Fibroblast of skin of right biceps (primary cell): ENCODE results near the gene VEGFB.
A peak's percentile ranks its signal among the peaks of the same experiment; 100 is the strongest.
"Not testable (repeated sequence)": the region's sequence is repeated elsewhere in the genome, so short reads cannot be mapped to it uniquely, and the experiment has no call there.

Experiments
- DNase-seq: peaks from one replicate; pipeline ENCODE4 v3.0.0-alpha.2; 2013

The VEGFB gene

DNA sequence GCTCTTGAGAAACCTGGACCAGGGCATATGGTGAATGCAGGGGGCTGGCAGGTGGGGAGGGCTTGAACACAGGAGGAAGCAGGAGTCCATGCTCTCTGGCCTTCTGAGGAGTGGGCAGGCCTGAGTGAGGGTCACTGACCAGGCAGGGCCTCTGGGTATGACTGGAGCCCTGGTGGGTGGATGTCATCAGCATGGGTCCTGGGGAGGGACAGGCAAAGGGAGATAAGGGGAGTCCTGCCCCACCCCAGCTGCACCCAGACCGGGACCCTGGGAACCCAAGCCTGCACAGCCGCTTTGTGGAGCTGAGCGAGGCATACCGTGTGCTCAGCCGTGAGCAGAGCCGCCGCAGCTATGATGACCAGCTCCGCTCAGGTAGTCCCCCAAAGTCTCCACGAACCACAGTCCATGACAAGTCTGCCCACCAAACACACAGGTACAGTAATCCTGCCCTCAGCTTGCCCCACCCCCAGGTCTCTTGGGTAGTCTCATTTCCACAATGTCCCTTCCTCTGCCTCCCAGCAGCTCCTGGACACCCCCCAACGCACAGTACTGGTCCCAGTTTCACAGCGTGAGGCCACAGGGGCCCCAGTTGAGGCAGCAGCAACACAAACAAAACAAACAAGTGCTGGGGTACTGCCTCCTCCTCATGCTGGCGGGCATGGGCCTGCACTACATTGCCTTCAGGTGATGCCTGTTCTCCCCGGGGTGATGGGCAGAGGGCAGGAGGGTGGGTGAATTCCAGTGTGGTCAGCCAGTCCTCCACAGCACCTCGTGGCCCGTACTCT is 2.0 kb upstream of the VEGFB start:
- no peak for DNase-seq

GRCh38 chr11:64232967-64233315 is 1.4 kb upstream of the VEGFB start:
- no peak for DNase-seq

DNA sequence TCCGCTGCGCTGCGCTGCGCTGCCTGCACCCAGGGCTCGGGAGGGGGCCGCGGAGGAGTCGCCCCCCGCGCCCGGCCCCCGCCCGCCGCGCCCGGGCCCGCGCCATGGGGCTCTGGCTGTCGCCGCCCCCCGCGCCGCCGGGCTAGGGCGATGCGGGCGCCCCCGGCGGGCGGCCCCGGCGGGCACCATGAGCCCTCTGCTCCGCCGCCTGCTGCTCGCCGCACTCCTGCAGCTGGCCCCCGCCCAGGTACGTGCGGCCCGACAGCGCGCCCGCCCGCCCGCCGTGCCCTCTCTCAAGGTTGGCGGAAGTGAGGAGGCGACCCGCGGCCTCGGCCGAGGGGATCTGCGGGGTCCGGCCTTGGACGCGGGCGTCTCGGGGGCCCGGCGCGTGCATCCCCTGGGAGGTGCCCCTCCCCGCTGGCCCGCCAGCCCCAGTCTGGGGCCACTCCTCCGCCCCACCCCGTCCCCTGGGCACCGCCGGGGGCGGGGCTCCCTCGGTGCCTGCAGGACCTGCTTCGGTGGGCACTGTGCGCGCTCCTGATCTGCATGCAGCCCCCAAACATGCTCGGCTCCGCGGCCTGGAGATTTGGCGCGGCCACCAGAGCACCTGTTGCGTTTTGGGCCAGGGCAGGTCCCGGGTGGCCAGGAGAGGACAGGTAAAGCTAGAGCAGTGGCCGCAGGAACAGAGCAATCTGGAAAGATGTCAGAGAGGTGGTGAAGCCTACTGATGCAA is 429 bp downstream of the VEGFB start:
- no peak for DNase-seq

DNA sequence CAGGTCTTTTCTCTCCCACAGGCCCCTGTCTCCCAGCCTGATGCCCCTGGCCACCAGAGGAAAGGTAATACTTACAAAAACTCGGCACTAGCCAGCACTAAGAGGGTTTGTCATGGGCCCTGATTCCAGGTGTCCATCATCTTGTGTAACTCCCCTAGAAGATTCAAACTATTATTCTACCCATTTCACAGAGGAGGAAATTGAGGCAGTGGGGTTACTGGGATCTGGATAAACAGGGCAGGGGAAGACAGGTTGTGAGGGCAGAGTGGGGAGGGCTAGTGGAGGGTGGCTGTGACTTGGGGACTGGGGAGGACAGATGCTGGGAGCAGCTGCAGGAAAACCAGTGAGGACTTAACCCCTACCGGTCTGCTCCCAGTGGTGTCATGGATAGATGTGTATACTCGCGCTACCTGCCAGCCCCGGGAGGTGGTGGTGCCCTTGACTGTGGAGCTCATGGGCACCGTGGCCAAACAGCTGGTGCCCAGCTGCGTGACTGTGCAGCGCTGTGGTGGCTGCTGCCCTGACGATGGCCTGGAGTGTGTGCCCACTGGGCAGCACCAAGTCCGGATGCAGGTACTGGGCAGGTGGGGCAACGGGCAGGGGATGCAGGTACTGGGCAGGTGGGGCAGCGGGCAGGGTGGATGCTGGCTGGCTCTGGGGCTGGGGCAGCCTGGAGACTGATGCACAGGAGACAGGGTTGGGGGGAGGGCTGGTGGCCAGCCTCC is 1.2 kb downstream of the VEGFB start:
- no peak for DNase-seq

DNA sequence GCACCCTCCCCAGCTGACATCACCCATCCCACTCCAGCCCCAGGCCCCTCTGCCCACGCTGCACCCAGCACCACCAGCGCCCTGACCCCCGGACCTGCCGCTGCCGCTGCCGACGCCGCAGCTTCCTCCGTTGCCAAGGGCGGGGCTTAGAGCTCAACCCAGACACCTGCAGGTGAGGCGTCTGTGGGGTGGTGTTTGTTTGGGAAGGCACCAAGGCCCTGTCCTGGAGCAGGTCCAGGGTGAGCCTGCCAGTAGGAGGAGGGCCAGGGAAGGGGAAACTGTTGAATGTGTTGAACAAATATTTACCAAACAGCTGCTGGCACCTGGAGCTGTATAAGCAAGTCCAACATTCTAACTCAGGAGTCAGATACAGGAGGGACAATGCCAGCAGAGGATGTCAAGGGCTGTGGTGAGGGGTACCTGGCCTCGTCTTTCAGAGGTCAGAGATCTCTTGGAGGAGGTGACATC is 3.1 kb downstream of the VEGFB start:
- DNase-seq, result no peak

DNA sequence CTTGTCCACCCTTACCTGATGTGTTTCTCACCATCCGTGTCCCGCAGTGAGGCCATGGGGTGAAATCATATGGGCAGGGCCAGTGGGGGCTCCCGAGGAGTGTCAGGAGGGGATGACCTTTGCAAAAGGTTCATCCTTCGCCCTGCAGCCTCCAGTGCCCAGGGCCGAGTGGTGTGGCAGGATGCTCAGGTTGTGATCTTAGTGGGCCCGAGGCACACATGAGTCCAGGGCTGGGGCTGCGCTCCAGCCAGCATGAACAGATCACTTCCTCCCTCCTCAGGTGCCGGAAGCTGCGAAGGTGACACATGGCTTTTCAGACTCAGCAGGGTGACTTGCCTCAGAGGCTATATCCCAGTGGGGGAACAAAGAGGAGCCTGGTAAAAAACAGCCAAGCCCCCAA is 3.7 kb downstream of the VEGFB start:
- DNase-seq, result no peak

DNA sequence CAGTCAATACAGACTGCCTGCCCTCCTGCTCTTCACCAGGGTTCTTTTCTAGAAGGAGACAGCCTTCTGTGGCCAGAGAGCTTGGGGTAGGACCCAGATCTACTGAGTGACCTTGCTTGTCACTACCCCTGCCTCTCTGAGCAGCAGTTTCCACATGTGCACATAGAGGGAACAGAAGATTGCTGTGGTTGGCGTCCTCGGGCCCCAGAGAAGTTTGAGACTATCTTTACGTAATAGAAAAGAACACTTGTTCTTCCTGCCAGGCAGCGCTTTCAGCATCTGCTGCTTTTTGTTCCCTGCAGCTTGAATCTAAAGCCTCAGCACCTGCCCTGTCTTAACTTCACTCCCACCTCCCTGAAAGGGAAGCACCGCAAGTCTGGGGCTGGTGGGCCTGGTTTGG is 4.6 kb downstream of the VEGFB start:
- no peak for DNase-seq

DNA sequence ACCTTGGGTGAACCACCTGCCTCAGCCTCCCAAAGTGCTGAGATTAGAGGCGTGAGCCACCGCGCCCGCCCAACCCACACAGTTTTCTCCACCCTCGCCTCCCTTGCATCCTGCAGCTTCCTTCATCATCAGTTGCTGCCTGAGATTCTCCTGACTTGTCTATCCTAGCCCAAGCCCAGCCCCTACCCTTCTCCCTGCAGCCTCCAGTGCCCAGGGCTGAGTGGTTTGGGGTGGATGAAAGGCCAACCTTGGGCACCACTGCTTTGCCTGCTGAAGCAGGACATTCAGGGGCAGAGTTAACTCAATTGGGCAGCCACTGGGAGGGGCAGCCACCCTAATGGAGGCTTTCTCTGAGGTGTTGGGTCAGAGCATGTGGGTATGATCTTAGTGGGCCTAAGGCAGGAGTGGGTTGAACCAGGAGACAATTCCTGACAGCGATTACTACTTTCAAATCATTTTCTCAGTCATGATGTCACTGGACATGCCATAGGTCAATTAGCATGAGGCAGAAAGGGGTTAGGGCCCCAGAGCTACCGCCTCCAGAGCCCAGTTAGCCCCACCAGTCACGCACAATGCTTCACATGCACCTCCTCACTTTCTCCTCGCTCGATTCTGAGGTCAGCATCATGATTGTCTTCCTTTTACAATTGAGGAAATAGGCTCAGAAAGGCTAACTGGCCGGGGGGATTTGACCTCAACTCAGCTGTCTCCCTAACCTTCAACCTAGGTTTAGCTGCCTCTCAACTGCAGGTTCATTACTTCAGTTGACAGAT is 5.5 kb downstream of the VEGFB start:
- no peak for DNase-seq

DNA sequence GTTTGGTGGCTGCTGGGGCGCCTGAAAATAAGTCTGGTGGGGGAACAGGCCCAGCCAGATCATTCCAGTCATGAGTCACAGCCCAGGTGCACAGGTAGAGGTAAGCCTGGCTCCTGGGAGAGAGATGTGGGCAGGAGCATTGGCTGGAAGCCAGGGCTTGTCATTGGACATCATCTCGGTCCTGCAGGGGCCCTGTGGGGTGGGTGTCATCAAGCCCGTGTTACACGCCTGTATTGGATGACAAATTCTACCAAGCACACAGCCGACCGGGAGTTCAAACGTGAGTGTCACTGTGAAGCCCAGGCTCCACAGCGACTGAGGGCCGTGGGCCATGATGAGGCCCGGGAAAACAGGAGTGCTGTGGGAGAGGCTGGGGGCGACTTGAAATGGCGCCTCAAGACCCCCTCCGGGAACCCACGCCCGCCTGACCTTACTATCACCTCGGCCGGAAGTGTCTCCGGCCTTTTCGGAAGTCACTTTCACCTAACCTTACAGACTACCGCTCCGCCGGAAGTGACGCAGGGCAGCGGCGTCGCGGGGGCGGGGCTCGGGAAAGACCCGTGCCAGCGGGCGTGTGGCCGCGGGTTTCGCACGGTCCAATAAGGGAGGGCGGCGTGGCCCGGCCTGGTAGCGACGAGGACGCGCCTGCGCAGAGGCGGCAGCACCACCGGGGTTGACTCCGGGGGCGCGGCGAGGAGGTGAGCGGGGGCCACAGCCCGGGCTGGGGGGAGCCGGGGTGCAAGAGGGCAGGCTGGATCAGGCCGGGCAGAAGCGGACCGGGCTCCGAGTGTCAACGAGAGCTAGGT is 6.3 kb downstream of the VEGFB start, which contains the start of gene FKBP2:
Gene FKBP2, plus strand, starts transcription at position 661 of the 806 bp plus-strand sequence. CDS start 1,293 bp downstream, outside the sequence.
- peak; percentile 97 for DNase-seq

- DNase-seq, result peak; percentile 99
Observed at GRCh38 chr11:64241241-64241490, 6.8 kb downstream of the VEGFB start.

DNA sequence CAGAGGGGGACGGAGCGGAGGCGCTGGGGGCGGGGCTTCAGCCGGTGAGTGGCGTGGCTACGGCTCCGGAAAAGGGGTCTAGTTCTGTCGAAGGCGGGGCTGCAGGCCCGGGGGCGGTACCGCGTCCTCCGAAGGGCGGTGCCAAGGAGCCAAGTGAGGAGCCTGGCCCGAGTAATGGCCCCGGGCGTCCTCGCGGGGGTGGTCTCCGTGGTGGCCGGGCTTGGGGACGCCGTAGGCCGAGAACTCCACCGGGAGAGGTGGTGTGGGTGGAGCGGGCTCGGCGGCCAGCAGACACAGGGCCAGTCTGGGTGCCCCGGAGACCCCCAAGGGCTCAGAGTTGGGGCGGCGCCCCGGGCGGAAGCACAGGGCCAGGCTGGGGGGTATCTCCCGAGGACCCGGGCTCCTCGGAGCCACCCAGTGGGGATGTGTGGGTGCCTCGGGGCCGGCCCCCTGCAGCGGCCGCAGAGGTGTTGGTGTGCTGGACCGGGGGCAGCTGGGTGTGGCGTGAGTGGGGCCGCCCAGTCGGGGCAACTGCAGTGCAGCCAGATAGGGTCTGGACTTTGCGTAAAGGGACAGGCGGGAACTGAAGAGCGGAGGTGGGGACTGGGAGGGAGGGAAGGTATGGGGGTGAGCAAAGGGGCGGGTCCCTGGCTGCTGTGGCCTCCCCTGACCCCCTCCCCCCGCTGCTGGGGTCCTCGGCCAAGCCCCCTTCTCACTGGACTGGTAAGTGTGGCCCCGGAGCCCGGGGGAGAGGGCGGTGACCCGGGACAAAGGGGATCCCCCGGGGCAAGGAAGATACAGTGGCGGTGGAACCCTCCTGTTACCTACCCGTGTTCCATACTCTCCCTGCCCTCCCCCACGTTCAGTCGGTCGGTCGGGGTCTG is 7.3 kb downstream of the VEGFB start:
- no peak for DNase-seq

GRCh38 chr11:64243236-64243854 is 9.0 kb downstream of the VEGFB start:
- DNase-seq, result no peak

DNA sequence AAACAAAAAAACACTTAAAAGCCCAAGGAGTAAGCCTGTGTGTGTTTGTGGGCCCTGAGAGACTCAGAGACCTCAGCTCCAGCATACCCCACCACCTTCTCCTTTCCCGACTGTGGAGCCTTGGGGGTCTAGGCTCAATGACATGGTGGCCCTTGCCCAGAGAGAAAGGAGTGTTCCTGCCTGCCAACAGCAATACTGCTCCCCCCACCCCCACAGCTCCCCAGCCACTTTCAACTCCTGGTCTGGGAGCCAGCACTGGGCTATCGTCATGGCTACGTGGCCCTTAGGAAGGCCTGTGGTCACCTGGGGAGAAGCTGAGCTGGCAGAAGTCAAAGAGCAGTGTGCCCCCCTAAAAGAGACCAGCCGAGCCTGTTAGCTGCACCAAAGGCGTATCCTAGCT is 9.7 kb downstream of the VEGFB start:
- no peak for DNase-seq

DNA sequence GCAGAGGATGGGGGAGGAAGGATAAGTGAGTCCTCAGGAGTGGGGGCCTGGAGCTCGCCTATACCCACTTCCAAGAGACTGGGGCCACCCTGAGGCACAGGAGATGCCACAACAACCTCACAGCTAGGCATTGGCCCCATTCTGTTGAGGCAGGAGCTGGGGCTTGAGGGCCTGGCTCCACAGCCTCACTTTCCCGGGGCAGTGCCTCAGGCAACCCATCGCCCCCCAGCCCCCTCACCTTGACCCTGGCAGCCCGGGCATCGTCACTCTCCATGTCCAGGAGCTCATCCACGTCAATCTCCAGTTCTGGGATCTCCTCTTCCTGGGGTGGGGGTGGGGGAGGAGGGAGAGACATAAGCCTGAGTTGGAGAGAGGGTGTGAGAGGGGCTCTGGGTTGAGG is 10.6 kb downstream of the VEGFB start:
- no peak for DNase-seq

- no peak for DNase-seq
Observed at GRCh38 chr11:64245401-64245796, 11.0 kb downstream of the VEGFB start.

DNA sequence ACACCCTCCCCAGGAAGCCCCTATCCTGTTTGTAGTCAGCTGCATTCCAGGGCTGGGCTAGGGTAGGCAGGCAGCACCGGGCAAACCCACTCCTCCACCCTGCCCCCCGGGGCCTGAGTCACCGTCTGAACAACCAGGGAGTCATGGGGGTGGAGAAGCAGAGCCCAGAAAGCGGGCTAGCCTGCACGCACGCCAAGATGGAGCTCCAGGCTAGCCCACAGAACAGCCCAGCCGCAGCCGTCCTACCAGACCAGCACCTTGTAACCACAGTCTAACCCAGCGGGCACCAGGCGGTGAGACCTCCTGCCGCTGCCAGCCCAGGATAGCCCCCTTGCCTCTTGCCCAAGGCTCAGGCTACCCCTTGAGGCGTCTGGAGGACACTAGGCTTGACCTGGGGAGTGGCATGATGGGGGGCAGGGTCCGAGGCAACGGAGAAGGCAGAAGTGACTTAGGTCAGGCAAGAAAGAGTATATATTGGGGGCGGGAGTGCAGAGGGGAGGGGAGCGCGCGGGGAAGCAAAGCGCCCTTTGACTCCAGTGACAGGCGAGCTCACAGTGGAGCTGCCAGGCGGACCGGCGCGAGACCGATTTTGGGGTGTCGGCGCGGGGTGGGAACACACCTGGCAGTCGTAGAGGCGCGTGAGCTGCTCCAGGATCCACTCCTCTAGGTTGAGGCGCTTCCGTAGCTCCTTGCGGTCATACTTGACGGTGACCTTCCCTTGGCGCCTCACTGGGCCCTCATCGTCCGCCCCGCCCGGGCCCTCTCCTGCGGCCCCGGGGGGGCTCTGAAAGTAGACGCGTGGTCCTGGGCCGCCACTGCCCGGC is 11.6 kb downstream of the VEGFB start:
- DNase-seq, result peak; percentile 96

DNA sequence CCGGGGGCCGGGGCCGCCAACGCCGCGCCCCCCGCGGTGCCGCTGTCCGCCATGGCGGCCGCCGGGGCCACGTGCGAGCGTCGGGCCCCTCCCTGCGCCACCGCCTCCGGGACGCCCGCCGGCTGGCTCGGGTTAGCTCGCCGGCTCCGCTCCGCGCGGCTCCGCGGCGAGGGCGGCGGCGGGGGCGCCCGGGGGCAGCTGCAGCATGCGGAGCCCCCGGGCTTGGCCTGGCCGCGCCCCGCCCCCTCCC is 12.2 kb downstream of the VEGFB start:
- DNase-seq, result not testable (repeated sequence)

GRCh38 chr11:64246871-64247728 is 12.7 kb downstream of the VEGFB start, which contains the start of gene PPP1R14B:
PPP1R14B (minus strand) TSS chr11:64246943; CDS start chr11:64246673, 270 bp downstream.
- peak; percentile 89 for DNase-seq
